Right lobe of liver (tissue), 6 donors: ENCODE results near the gene CHST1. TPM values are rescaled to one million over a fixed set of nuclear protein-coding genes. Genes with fewer than 3 reads are reported as not detected.

Source experiments
- ATAC-seq, 4 donors: fragments of 200-7000 bp; cut with Tn5 transposase; one replicate each; pipeline ENCODE4 v1.9.1; 2020; ENCODE audit warnings: mild to moderate bottlenecking in 4 of 4, moderate library complexity in 4 of 4
- DNase-seq, 3 donors: peaks; one replicate each; pipeline ENCODE4 v3.0.0-alpha.2; 2020
- H3K27ac ChIP-seq, 3 donors: fragments of 200-600 bp; one replicate each; pipeline ENCODE4 v1.8.0; 2022
- H3K27me3 ChIP-seq, 2 donors: fragments of 200-600 bp; one replicate each; pipeline ENCODE4 v1.8.0; 2022
- H3K36me3 ChIP-seq, 4 donors: fragments of 200-600 bp; sonication (generic) in 1 of 4; one replicate each; pipeline versions ENCODE4 v1.5.1 to v1.8.0; 2017 to 2022; ENCODE audit warnings: control low read depth in 1 of 4
- H3K4me1 ChIP-seq, 4 donors: fragments of 200-600 bp; sonication (generic) in 1 of 4; one replicate each; pipeline versions ENCODE4 v1.5.1 to v1.8.0; 2017 to 2022; ENCODE audit warnings: control low read depth in 1 of 4
- H3K4me3 ChIP-seq, 3 donors: fragments of 200-600 bp; one replicate each; pipeline ENCODE4 v1.8.0; 2022
- H3K9me3 ChIP-seq, 4 donors: fragments of 200-600 bp; sonication (generic) in 1 of 4; one replicate each; pipeline versions ENCODE4 v1.5.1 to v1.8.0; 2017 to 2022; ENCODE audit warnings: control low read depth in 1 of 4
- POLR2A ChIP-seq: fragments of 450-650 bp; IDR thresholded peaks from one replicate; pipeline ENCODE4 v1.6.1; 2017; ENCODE audit warnings: antibody characterized with exemption, mild to moderate bottlenecking
- WGBS: methylation state at CpG from one replicate; pipeline ENCODE4 v1.1.6; 2018; ENCODE audit warnings: low coverage, low lambda C conversion rate; ENCODE audit not compliant: insufficient coverage; ENCODE audit errors: missing lambda C conversion rate; 5-methylcytosine and 5-hydroxymethylcytosine counted together
- intact Hi-C, 2 donors: fragments of 100-400 bp; cut with DNase I; formaldehyde crosslinking; loops; one replicate each; pipeline versions ENCODE4 v1.11.2 to v1.14.1; 2022
- total RNA-seq, 6 experiments: library from RNA; depleted of rRNA in 2 of 6; stranded (reverse); fragments of >200 nt in 2 of 6; fragmentation: NEBNext Ultra II Directional in 3 of 6; extraction: Animal tissue kit (Norgen Biotek cat#: 25700) in 3 of 6; gene quantifications; one replicate each; pipeline versions ENCODE4 v1.1.0 to v1.2.4, GENCODE V29; 2016 to 2023
- TF ChIP-seq, protein P1 (sequence below), 4 donors: fragments of 200-600 bp in 3 of 4; fragments of 450-650 bp in 1 of 4; IDR thresholded peaks; one replicate each; pipeline versions ENCODE4 v1.5.1 to v1.8.0; 2016 to 2022; ENCODE audit warnings: antibody characterized with exemption in 4 of 4, mild to moderate bottlenecking in 2 of 4
- donor health status: DM: no; HTN: yes; CAD: no.
- donor health status: DM: no; HTN: no; CAD: no.
- donor health status: DM: no; HTN: no; CAD: no.
- donor health status: DM: no; HTN: yes; CAD: no.
- donor health status: DM: no; HTN: yes; CAD: no.

The CHST1 gene
- total RNA-seq, 6 experiments from 2014 or later, result 0.49 to 1.6 (median 0.92) TPM

DNA sequence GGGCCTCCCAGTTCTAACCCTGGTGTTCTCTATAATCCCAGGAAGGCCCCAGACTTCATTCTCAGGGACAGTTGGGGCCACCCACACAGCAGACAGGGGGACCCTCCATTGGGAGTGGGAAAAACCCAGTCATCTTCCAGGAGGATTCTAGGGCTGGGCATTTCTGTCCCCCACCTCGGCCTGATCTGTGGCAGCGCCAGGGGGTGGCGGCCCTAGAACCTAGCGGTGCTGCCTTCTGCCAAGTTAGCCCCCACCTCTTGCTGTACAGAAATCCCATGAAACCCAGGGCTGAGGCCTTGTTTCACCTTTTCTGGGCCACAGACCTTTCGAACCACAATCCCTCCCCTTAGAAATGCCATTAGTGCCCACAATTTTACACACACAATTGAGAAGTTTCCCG lies 9.6 kb downstream of the CHST1 start:
- WGBS, result 83% methylated on average over 2 of the region's 6 CpGs
- no peaks in the 10 kb centered on the region for H3K27me3 ChIP-seq
- H3K4me3 ChIP-seq, result no peak overlapping the region
- ATAC-seq (no peak), DNase-seq (peak in 1 of 3 donors; percentile 31)
- intact Hi-C loops, result loop anchor here (10.0 kb wide), 1 partner anchor 281 kb away; no protein-coding TSS in a partner anchor
- H3K27ac ChIP-seq, result no peak overlapping the region
- no peaks in the 10 kb centered on the region for H3K9me3 ChIP-seq
- TF ChIP-seq, protein P1, sequence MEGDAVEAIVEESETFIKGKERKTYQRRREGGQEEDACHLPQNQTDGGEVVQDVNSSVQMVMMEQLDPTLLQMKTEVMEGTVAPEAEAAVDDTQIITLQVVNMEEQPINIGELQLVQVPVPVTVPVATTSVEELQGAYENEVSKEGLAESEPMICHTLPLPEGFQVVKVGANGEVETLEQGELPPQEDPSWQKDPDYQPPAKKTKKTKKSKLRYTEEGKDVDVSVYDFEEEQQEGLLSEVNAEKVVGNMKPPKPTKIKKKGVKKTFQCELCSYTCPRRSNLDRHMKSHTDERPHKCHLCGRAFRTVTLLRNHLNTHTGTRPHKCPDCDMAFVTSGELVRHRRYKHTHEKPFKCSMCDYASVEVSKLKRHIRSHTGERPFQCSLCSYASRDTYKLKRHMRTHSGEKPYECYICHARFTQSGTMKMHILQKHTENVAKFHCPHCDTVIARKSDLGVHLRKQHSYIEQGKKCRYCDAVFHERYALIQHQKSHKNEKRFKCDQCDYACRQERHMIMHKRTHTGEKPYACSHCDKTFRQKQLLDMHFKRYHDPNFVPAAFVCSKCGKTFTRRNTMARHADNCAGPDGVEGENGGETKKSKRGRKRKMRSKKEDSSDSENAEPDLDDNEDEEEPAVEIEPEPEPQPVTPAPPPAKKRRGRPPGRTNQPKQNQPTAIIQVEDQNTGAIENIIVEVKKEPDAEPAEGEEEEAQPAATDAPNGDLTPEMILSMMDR (IDR thresholded peaks at IDR 0.05), result no peak
- TF ChIP-seq POLR2A, result no peak
- H3K36me3 ChIP-seq, result no peaks in the 10 kb centered on the region
- H3K4me1 ChIP-seq, result peaks cover 0 to 4% (median 0%) of the 10 kb centered on the region in 4 donors

DNA sequence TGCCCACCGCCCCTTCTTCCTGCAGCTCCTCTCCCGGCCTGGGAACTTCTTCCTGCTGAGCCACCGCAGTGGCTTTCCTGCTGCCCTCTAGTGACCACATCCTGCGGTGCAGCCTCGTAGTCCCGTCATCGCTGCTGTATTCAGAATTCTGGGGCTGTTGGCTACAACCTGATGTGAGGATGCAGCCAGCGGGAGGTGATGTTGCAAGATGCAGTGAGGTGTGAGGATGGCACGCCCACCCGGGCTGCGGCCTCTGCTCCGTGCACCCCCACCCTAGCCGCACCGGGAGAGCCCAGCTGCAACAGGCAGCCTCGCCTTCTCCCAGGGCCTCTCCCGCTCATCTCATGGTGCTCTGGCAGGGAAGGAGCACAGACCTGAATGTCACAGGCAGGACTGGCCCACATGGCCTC lies 10.1 kb downstream of the CHST1 start:
- Histone ChIP-seq H3K4me3 (no peak overlapping the region), H3K4me1 (peaks cover 0 to 4% (median 0%) of the 10 kb centered on the region in 4 donors), H3K9me3 (no peaks in the 10 kb centered on the region), H3K27me3 (no peaks in the 10 kb centered on the region), H3K27ac (no peak overlapping the region), H3K36me3 (no peaks in the 10 kb centered on the region)
- ATAC-seq (peak; percentile 76 to 91 (median 86)), DNase-seq (peak; percentile 72 to 78 (median 75))
- 0% methylated on average over 2 of the region's 16 CpGs for WGBS
- TF ChIP-seq, protein P1 (IDR thresholded peaks at IDR 0.05), result peak; percentile 78 to 95 (median 90)
- no peak for TF ChIP-seq POLR2A
- intact Hi-C loops, result loop anchor here (10.0 kb wide), 1 partner anchor 281 kb away; no protein-coding TSS in a partner anchor

DNA sequence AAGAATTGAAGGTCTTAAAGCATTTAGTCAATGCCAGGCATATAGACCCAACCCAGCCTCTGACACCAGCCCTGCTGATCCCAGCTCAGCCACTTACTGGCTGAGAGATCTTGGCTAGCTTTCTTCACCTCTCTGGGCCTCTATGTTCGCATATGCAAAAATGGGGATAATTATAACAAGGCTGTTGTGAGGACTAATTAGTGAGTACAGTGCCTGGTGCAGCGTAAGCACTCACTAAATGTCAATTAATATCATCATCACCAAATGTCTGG lies 10.5 kb downstream of the CHST1 start:
- H3K9me3 ChIP-seq, result no peaks in the 10 kb centered on the region
- no peak overlapping the region for H3K4me3 ChIP-seq
- intact Hi-C loops, result loop anchor here (10.0 kb wide), 1 partner anchor 280 kb away; no protein-coding TSS in a partner anchor
- H3K36me3 ChIP-seq, result no peaks in the 10 kb centered on the region
- TF ChIP-seq, protein P1 (IDR thresholded peaks at IDR 0.05), result no peak
- no peak for TF ChIP-seq POLR2A
- DNase-seq (no peak), ATAC-seq (no peak)
- H3K27ac ChIP-seq, result no peak overlapping the region
- WGBS, result 50% methylated on average over 2 of the region's 2 CpGs
- peaks cover 0 to 4% (median 0%) of the 10 kb centered on the region in 4 donors for H3K4me1 ChIP-seq
- no peaks in the 10 kb centered on the region for H3K27me3 ChIP-seq

DNA sequence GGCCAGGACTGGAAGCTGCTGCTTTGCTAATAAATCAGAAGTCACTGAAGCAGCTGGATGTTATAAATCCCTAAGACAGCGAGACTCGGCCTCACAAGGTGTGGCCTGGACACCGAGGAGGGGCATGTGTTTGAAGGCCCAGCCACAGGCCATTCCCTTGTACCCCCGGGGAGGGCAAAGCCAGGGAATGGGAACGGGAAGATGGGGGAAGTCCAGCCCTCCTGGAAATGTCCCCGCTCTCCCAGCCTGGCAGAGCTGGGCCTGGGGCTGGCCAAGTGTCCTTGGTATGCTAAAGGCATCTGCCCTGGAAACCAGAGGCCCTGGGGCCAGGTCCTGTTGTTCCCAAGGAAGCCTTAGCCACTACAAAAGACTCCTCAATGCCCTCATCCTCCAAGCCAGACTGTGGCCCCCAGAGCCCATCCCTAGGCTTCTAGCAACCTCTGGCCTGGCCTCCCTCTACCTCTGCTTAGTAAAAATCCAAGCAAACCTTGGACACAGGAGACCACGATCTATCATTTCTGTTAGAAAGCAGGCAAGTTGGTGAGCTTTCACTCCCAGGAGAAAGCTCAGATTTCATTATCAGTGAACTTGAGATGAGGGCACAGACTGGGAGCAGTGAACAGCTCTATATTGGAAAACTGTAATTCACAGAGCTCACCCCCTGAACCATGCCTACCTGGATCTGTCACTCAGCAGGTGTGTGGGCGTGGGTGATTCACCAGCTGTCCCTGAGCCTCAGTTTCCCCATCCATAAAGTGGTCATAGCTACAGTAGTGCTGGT lies 11.0 kb downstream of the CHST1 start:
- ATAC-seq, result no peak
- Histone ChIP-seq H3K27me3 (no peaks in the 10 kb centered on the region), H3K9me3 (no peaks in the 10 kb centered on the region), H3K27ac (no peak overlapping the region), H3K4me3 (no peak overlapping the region), H3K36me3 (no peaks in the 10 kb centered on the region), H3K4me1 (peaks cover 0 to 4% (median 0%) of the 10 kb centered on the region in 4 donors)
- peak in 2 of 3 donors; percentile 37 to 38 for DNase-seq
- WGBS, result 48% methylated on average over 3 of the region's 8 CpGs
- TF ChIP-seq, protein P1 (IDR thresholded peaks at IDR 0.05), result no peak
- no peak for TF ChIP-seq POLR2A
- intact Hi-C loops, result loop anchor here (10.0 kb wide), 1 partner anchor 280 kb away; no protein-coding TSS in a partner anchor
